Stimulated activated CD4-positive, alpha-beta T cell treated with anti-CD3 and anti-CD28 coated beads, Interleukin-4, amount 100 ng/mL, for 24 hours (primary cell): ENCODE measurements around the gene CINP.
A peak's percentile ranks its signal among the peaks of the same experiment; 100 is the strongest.
"Not testable (repeated sequence)": the region's sequence is repeated elsewhere in the genome, so short reads cannot be mapped to it uniquely, and the experiment has no call there.

Experiments
- DNase-seq: peaks from one replicate; pipeline ENCODE4 v3.0.0-alpha.2; 2020

The CINP gene

GRCh38 chr14:102352213-102352612, 10.5 kb downstream of the CINP start:
- no peak for DNase-seq

DNA sequence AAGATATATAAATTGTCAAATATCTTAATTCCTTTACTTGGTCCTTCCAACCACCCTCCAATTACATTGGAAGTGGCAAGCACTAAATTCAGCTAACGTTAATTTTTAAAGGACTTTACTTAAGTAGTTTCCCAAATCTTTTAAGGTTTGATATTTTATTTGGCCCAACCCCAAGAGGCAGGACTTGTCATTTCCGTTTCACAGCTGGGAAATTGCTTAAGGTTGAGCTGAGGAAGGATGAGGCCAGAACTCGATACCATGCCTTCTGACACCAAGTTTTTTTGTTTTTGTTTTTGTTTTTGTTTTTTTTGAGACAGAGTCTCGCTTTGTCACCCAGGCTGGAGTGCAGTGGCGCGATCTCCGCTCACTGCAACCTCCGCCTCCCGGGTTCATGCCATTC, 11.1 kb downstream of the CINP start:
- DNase-seq, result not testable (repeated sequence)

DNA sequence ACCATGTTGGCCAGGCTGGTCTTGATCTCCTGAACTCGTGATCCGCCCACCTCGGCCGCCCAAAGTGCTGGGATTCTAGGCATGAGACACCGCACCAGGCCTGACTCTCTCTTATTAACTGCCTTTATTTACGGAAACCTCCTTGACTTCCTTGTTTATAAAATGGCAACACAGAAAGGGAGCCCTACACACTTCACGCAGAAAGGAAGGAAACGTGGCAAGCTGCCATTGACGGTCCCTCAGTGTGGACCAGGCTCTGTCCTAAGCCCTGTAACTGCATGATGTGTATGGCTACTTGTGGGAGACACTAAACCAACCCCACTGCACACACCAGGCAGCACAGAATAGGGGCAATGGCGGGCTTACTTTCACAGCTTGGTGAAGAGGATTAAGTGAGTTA, 11.7 kb downstream of the CINP start:
- DNase-seq, result no peak

DNA sequence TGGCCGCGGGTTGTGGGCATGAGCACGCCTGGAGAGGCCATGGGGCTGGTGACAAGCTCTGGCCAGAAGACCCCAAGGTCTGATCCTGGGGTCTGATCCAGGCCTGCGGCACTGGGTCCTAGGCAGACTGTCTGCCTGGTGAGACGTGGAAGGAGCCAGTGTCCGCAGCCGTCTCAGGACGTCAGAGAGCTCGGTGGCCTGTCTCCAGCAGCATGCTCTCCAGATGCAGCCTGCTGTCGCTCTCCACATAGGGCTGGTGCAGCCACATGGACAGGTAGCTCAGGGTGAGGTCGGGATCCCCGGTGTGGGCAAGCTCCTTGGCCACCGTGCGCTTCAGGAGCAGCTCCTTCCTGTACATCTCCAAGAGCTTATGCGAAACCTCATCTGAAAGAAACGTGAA, 14.3 kb downstream of the CINP start:
- DNase-seq, result no peak

GRCh38 chr14:102346645-102347044, 16.0 kb downstream of the CINP start:
- no peak for DNase-seq

DNA sequence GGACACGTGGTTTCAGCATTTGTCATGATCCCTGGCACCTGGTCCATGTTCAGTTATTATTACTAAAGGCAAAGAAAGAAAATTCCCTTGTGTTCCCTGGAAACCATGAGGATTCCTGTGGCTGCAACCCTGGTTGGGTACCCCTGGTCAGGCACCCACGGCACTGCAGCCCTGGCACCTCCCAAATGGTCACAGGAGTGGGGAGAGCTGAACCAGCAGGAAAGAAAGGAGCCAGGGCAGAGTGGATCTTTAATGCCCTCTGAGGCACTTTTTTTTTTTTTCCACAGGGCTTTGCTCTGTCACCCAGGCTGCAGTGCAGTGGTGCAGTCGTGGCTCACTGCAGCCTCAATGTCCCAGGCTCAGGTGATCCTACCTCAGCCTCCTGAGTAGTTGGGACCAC, 17.5 kb downstream of the CINP start:
- no peak for DNase-seq

DNA sequence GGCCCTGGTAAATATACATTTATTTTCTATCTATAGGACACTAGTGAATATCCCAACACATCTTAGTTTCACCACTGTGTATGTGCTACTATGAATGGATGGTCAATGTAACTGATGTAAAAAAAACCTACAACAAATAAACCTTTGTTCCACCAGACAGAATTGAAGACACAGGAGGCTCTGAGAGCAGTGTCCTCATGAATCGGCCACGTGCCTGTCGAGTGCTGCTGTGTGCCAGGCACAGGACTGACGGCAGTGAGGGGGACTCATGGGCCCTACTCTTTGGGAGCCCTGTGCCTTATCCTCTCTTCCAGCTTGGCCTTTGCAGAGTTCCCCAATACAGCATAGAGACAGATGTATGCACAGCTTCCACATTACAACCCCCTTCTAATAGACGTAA, 18.2 kb downstream of the CINP start:
- DNase-seq, result no peak

GRCh38 chr14:102344084-102344483, 18.6 kb downstream of the CINP start:
- no peak for DNase-seq

DNA sequence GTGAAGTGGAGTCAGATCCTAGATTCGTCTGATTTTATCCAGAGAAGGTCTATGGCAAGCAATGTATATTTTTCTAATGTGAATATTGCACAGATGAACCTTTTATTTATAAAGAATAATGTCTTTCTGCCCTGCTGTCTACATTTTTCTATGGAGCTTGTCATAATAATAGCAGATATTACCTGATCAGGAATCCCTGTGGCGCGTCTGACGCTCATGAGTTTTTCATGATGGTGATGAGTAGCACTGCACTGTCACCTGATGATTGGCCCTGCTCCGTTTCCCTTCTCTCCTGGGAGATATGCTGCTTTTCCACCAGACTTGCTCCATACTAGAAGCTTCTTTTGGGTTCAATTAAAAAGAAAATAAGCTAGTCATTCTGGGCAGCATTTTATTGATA, 20.5 kb downstream of the CINP start:
- DNase-seq, result no peak

DNA sequence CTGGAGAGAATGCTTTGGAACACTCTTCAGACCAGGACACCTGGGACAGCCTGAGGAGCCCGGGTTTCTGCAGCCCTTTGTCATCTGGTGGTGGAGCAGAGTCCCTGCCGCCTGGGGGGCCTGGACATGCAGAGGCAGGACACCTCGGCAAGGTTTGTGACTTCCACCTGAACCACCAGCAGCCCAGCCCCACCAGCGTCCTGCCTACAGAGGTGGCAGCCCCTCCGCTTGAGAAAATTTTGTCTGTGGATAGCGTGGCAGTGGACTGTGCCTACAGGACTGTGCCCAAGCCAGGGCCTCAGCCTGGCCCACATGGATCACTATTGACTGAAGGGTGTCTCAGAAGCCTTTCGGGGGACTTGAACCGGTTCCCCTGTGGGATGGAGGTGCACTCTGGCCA, 21.1 kb downstream of the CINP start:
- no peak for DNase-seq

GRCh38 chr14:102338724-102339123, 24.0 kb downstream of the CINP start:
- no peak for DNase-seq

DNA sequence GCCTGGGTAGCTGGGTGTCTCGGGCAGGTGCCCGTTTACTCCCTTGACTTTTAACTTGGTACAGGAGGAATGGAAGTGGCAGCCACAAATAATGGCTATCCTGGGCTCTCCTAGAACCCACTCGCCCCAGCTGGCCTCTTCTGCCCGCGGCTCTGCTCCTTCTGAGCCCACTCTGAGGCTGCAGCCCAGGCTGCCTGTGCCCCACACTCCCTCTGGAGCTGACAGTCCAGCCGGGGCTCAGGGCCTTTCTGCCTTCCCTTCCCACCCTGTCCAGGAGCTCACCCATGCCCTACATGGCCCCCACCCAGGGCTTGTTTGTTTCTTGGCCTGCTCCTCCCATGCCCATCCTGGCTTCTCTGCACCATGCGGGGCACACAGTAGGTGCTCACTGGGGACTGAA, 27.5 kb downstream of the CINP start:
- DNase-seq, result no peak

- DNase-seq, result no peak
These were observed 28.6 kb downstream of the CINP start for GRCh38 chr14:102333795-102334705.

DNA sequence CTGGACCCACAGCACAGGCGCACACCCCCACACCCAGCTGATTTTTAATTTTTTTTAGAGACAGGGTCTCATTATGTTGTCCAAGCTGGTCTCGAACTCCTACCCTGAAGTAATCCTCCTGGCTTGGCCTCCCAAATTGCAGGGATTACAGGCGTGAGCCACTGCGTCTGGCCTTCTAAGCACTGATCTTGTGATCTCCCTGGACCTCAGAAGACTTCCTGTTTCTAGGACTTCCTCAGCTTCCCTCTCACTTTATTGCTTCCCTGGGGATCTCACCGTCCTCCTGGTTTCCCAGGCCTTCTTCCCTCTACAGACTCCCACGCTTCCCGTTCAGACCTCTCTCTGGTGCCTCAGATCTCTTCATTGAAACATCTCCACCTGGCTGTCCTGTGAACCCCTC, 29.3 kb downstream of the CINP start:
- DNase-seq, result no peak

GRCh38 chr14:102330806-102331205, 31.9 kb downstream of the CINP start:
- no peak for DNase-seq

- DNase-seq, result not testable (repeated sequence)
These were observed 33.3 kb downstream of the CINP start for GRCh38 chr14:102329381-102329780.

GRCh38 chr14:102326583-102326982, 36.1 kb downstream of the CINP start:
- DNase-seq, result no peak

- no peak for DNase-seq
These were observed 36.8 kb downstream of the CINP start for GRCh38 chr14:102325791-102326345.

DNA sequence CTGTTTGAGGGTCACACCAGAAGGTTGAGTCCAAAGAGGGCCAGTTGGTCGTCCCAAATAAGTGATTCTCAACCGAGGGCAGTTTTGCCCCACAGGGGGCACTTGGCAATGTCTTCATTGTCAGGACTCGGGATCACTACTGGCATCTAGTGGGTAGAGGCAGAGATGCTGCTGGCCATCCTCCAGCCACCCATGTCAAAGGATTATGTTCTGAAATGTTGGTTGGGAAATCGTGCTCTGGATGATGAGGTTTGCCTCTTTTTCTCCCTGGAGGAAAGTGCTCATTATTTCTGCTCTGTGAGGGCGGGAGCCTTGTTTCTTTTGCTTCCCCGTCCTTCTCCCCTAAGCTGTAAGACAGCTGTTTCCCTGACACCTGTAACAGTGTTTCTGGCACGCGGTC, 39.6 kb downstream of the CINP start:
- peak; percentile 40 for DNase-seq

DNA sequence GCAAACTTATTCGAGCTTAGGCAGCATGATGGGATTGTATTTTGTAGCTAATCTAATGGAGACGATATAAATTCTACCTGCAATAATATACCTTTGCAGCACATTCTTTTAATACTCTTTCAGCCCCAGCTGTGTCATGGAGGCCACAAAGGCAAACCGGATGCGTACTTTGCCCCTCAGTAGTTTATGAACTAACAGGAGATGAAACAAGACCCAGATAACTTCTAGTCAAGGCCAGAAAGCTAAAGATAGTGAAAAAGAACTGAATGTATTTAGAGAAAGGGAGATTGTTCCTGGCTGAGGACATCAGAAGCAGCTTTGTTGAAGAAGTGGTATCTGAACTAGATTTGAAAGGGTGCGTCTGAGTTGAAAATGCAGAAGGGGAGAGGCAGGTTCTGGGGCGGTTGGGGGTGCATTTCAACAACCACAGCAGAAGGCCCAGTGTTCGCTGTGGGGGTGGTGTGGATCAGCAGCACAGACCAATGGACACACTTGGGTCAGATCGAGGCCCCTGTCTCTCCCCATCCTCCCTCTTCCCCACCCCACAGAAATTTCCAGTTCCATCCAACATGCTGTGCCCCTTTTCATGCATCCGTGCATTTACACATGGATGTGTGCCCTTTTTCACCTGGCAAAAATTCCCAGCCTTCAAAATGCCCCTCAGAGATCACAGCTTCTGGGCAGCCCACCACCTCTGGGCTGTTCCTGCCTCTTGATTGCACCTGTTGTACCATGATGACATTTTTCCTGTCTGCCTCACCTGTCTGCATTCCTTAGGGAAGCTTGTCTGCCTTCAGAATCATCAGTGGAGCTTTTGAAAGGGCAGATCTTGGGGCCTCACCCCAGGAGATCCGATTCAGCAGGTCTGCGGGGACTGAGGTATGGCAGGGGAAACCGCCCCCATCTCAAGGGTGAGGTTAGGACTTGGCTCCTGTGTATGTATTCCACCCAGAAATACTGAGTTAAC, 41.0 kb downstream of the CINP start:
- DNase-seq, result no peak

GRCh38 chr14:102320671-102321455, 41.8 kb downstream of the CINP start:
- no peak for DNase-seq

DNA sequence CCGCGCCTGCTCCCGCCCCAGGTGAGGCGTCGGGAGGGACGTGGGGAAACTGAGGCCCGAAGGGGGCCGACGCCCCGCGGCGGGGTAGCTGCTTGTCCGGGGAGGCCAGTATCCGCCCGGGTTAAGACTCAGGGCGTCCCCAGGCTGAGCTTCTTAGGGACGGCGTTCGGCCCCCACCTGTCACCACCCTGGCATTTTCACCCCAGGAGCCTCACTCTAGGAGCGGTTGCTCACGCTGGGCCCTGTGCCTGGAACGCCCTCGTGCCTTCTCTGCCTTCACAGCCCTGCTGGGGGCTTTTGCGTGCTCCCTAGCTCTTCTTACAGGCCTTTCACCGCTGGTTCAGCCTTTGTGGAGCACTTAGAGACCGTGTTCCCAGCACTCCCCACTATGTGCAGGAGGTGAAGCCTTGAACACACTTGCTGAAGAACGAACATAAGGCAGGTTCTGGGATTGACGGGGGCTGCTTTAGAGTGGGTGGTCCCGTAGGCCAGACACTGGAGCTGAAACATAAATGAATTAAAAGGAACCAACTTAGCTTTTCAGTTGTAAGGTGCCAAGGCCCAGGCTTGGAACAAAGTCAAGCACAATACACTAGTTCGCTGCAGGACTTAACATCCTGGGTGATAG, 42.5 kb downstream of the CINP start:
- DNase-seq, result peak; percentile 42
